Naive thymus-derived CD8-positive, alpha-beta T cell (primary cell): ENCODE measurements around the gene PDE10A. TPM values are rescaled to one million over a fixed set of nuclear protein-coding genes. Genes with fewer than 3 reads are reported as not detected.
"Not testable (repeated sequence)": the region's sequence is repeated elsewhere in the genome, so short reads cannot be mapped to it uniquely, and the experiment has no call there.

Experiments used
- ATAC-seq, 2 donors: fragments of 150-1000 bp; cut with Tn5 transposase in 1 of 2; sonication (Bioruptor Pico), chemical (Tn5 transposase) in 1 of 2; 1 replicate in 1 of 2; 2 replicates in 1 of 2; pipeline ENCODE4 v1.10.0; 2021; ENCODE audit warnings: mild to moderate bottlenecking in 2 of 2, moderate library complexity in 2 of 2
- POLR2A ChIA-PET: fragments of 350-600 bp; sonication (Branson Sonifier 250); formaldehyde crosslinking; loops from one replicate; lab custom pipeline; 2021; ENCODE audit warnings: antibody characterized with exemption; lab: Charles Lee
- DNase-seq, 10 donors: peaks; one replicate each; pipeline versions ENCODE4 v3.0.0 to v3.0.0-alpha.2; 2020 to 2022
- H3K27ac Mint-ChIP-seq, 10 donors: one replicate each; pipeline ENCODE4 v1.8.0; 2020 to 2022; ENCODE audit warnings: mild to moderate bottlenecking in 10 of 10, mixed read lengths in 10 of 10, moderate library complexity in 4 of 10, inconsistent platforms in 1 of 10
- H3K27me3 Mint-ChIP-seq, 5 donors: one replicate each; pipeline ENCODE4 v1.8.0; 2021 to 2022; ENCODE audit warnings: mixed read lengths in 5 of 5
- H3K36me3 Mint-ChIP-seq, 3 donors: one replicate each; pipeline ENCODE4 v1.8.0; 2020 to 2022; ENCODE audit warnings: mixed read lengths in 3 of 3, mild to moderate bottlenecking in 2 of 3, inconsistent platforms in 1 of 3
- H3K4me1 Mint-ChIP-seq, 4 donors: one replicate each; pipeline ENCODE4 v1.8.0; 2021 to 2022; ENCODE audit warnings: mixed read lengths in 4 of 4
- H3K4me3 Mint-ChIP-seq, 10 donors: one replicate each; pipeline ENCODE4 v1.8.0; 2020 to 2022; ENCODE audit warnings: mild to moderate bottlenecking in 10 of 10, mixed read lengths in 10 of 10, moderate library complexity in 6 of 10, inconsistent platforms in 1 of 10
- H3K9me3 Mint-ChIP-seq, 9 donors: one replicate each; pipeline ENCODE4 v1.8.0; 2020 to 2022; ENCODE audit warnings: mixed read lengths in 9 of 9, mild to moderate bottlenecking in 3 of 9, inconsistent platforms in 1 of 9, moderate library complexity in 1 of 9
- polyA plus RNA-seq, 3 donors: library from polyadenylated mRNA; unstranded; fragments of 300-500 nt; fragmentation: Illumina TruSeq; gene quantifications; one replicate each; pipeline ENCODE4 v1.2.3, GENCODE V29; 2021
- total RNA-seq, 8 experiments: library from RNA in 2 of 8; stranded (reverse) in 2 of 8; gene quantifications; one replicate each; pipeline ENCODE4 v1.2.3 and lab custom pipeline; 2021 to 2026

The PDE10A gene
- total and polyA plus RNA-seq, 5 experiments from 2014 or later, result not detected

GRCh38 chr6:165628955-165629354, 34.1 kb downstream of the PDE10A start:
- peaks cover 0 to 13% (median 0%) of the 10 kb centered on the region in 9 donors for H3K9me3 Mint-ChIP-seq
- no peak for ATAC-seq
- no peak overlapping the region for H3K4me3 Mint-ChIP-seq
- H3K27me3 Mint-ChIP-seq, result peaks cover 0 to 28% (median 4%) of the 10 kb centered on the region in 5 donors
- peaks cover 0 to under 1% (median 0%) of the 10 kb centered on the region in 4 donors for H3K4me1 Mint-ChIP-seq
- POLR2A ChIA-PET, result no interaction called here
- H3K27ac Mint-ChIP-seq, result no peak overlapping the region
- peaks cover 0 to 5% (median 2%) of the 10 kb centered on the region in 3 donors for H3K36me3 Mint-ChIP-seq
- DNase-seq, result no peak

GRCh38 chr6:165627366-165627765, 35.7 kb downstream of the PDE10A start:
- H3K9me3 Mint-ChIP-seq, result peaks cover 0 to 17% (median 1%) of the 10 kb centered on the region in 9 donors
- H3K27me3 Mint-ChIP-seq, result peaks cover 0 to 19% (median 0%) of the 10 kb centered on the region in 5 donors
- no peak overlapping the region for H3K4me3 Mint-ChIP-seq
- no peak for ATAC-seq
- POLR2A ChIA-PET, result no interaction called here
- no peaks in the 10 kb centered on the region for H3K4me1 Mint-ChIP-seq
- peaks cover 0 to 2% (median 0%) of the 10 kb centered on the region in 3 donors for H3K36me3 Mint-ChIP-seq
- no peak for DNase-seq
- H3K27ac Mint-ChIP-seq, result no peak overlapping the region

- Mint-ChIP-seq H3K4me1 (no peaks in the 10 kb centered on the region), H3K27me3 (peaks cover 0 to 19% (median 0%) of the 10 kb centered on the region in 5 donors), H3K27ac (no peak overlapping the region)
Observed at GRCh38 chr6:165626711-165627110, 36.3 kb downstream of the PDE10A start.

GRCh38 chr6:165624871-165625639, 38.0 kb downstream of the PDE10A start:
- no peak overlapping the region for H3K27ac Mint-ChIP-seq
- peaks cover 0 to 17% (median 1%) of the 10 kb centered on the region in 9 donors for H3K9me3 Mint-ChIP-seq
- DNase-seq (no peak), ATAC-seq (no peak)
- no peak overlapping the region for H3K4me3 Mint-ChIP-seq
- peaks cover 0 to 19% (median 0%) of the 10 kb centered on the region in 5 donors for H3K27me3 Mint-ChIP-seq
- POLR2A ChIA-PET, result no interaction called here
- H3K36me3 Mint-ChIP-seq, result peaks cover 0 to 2% (median 0%) of the 10 kb centered on the region in 3 donors
- H3K4me1 Mint-ChIP-seq, result no peaks in the 10 kb centered on the region

More at GRCh38 chr6:165626711-165627110, 36.3 kb downstream of the PDE10A start:
- H3K36me3 Mint-ChIP-seq, result peaks cover 0 to 2% (median 0%) of the 10 kb centered on the region in 3 donors
- H3K4me3 Mint-ChIP-seq, result no peak overlapping the region
- POLR2A ChIA-PET, result no interaction called here
- peaks cover 0 to 17% (median 1%) of the 10 kb centered on the region in 9 donors for H3K9me3 Mint-ChIP-seq
- DNase-seq (no peak), ATAC-seq (no peak)

GRCh38 chr6:165621940-165622339, 41.1 kb downstream of the PDE10A start:
- POLR2A ChIA-PET, result no interaction called here
- peaks cover 0 to 2% (median 0%) of the 10 kb centered on the region in 3 donors for H3K36me3 Mint-ChIP-seq

GRCh38 chr6:165618891-165619290, 44.1 kb downstream of the PDE10A start:
- H3K27me3 Mint-ChIP-seq, H3K4me3 Mint-ChIP-seq, ATAC-seq, H3K4me1 Mint-ChIP-seq, H3K36me3 Mint-ChIP-seq, DNase-seq, H3K9me3 Mint-ChIP-seq, POLR2A ChIA-PET, H3K27ac Mint-ChIP-seq: not testable (repeated sequence)

More at GRCh38 chr6:165621940-165622339, 41.1 kb downstream of the PDE10A start:
- no peaks in the 10 kb centered on the region for H3K4me1 Mint-ChIP-seq
- peaks cover 0 to 19% (median 0%) of the 10 kb centered on the region in 5 donors for H3K27me3 Mint-ChIP-seq
- ATAC-seq, result no peak
- DNase-seq, result no peak
- no peak overlapping the region for H3K27ac Mint-ChIP-seq
- H3K4me3 Mint-ChIP-seq, result no peak overlapping the region
- peaks cover 0 to 17% (median 1%) of the 10 kb centered on the region in 9 donors for H3K9me3 Mint-ChIP-seq

- no peak for ATAC-seq
- H3K36me3 Mint-ChIP-seq, result no peaks in the 10 kb centered on the region
- H3K4me3 Mint-ChIP-seq, result no peak overlapping the region
- no peak overlapping the region for H3K27ac Mint-ChIP-seq
- POLR2A ChIA-PET, result no interaction called here
- DNase-seq, result no peak
- peaks cover 0 to 7% (median 0%) of the 10 kb centered on the region in 9 donors for H3K9me3 Mint-ChIP-seq
- no peaks in the 10 kb centered on the region for H3K4me1 Mint-ChIP-seq
- H3K27me3 Mint-ChIP-seq, result peaks cover 0 to 8% (median 0%) of the 10 kb centered on the region in 5 donors
Observed at GRCh38 chr6:165618241-165618640, 44.8 kb downstream of the PDE10A start.

GRCh38 chr6:165617528-165617927, 45.5 kb downstream of the PDE10A start:
- ATAC-seq, result no peak
- POLR2A ChIA-PET, result no interaction called here
- no peak for DNase-seq
- no peak overlapping the region for H3K4me3 Mint-ChIP-seq
- H3K27me3 Mint-ChIP-seq, result peaks cover 0 to 8% (median 0%) of the 10 kb centered on the region in 5 donors
- peaks cover 0 to 7% (median 0%) of the 10 kb centered on the region in 9 donors for H3K9me3 Mint-ChIP-seq
- H3K36me3 Mint-ChIP-seq, result no peaks in the 10 kb centered on the region
- H3K4me1 Mint-ChIP-seq, result no peaks in the 10 kb centered on the region
- no peak overlapping the region for H3K27ac Mint-ChIP-seq

- Mint-ChIP-seq H3K27me3 (peaks cover 0 to 4% (median 0%) of the 10 kb centered on the region in 5 donors), H3K4me3 (no peak overlapping the region), H3K4me1 (no peaks in the 10 kb centered on the region), H3K27ac (no peak overlapping the region), H3K9me3 (peaks cover 0 to 7% (median 0%) of the 10 kb centered on the region in 9 donors), H3K36me3 (no peaks in the 10 kb centered on the region)
- DNase-seq (no peak), ATAC-seq (no peak)
- POLR2A ChIA-PET, result no interaction called here
Observed at GRCh38 chr6:165616116-165616515, 46.9 kb downstream of the PDE10A start.

GRCh38 chr6:165615636-165616035, 47.4 kb downstream of the PDE10A start:
- Mint-ChIP-seq H3K27me3 (peaks cover 0 to 4% (median 0%) of the 10 kb centered on the region in 5 donors), H3K4me3 (no peak overlapping the region), H3K27ac (no peak overlapping the region), H3K36me3 (no peaks in the 10 kb centered on the region), H3K4me1 (no peaks in the 10 kb centered on the region), H3K9me3 (peaks cover 0 to 7% (median 0%) of the 10 kb centered on the region in 9 donors)
- DNase-seq (no peak), ATAC-seq (no peak)
- POLR2A ChIA-PET, result no interaction called here

GRCh38 chr6:165611294-165611693, 51.7 kb downstream of the PDE10A start:
- POLR2A ChIA-PET, result no interaction called here
- no peak for DNase-seq
- ATAC-seq, result no peak
- H3K4me3 Mint-ChIP-seq, result no peak overlapping the region
- peaks cover 0 to 7% (median 2%) of the 10 kb centered on the region in 9 donors for H3K9me3 Mint-ChIP-seq
- H3K27ac Mint-ChIP-seq, result no peak overlapping the region
- H3K36me3 Mint-ChIP-seq, result no peaks in the 10 kb centered on the region
- no peaks in the 10 kb centered on the region for H3K4me1 Mint-ChIP-seq
- H3K27me3 Mint-ChIP-seq, result peaks cover 0 to 4% (median 0%) of the 10 kb centered on the region in 5 donors

GRCh38 chr6:165608577-165608976, 54.5 kb downstream of the PDE10A start:
- H3K9me3 Mint-ChIP-seq, H3K27ac Mint-ChIP-seq, H3K4me3 Mint-ChIP-seq, H3K27me3 Mint-ChIP-seq, ATAC-seq, POLR2A ChIA-PET, DNase-seq, H3K4me1 Mint-ChIP-seq, H3K36me3 Mint-ChIP-seq: not testable (repeated sequence)

GRCh38 chr6:165606740-165607008, 56.4 kb downstream of the PDE10A start:
- H3K4me3 Mint-ChIP-seq, result no peak overlapping the region
- H3K36me3 Mint-ChIP-seq, result no peaks in the 10 kb centered on the region
- DNase-seq (no peak), ATAC-seq (no peak)
- peaks cover 0 to 7% (median 0%) of the 10 kb centered on the region in 9 donors for H3K9me3 Mint-ChIP-seq
- no peaks in the 10 kb centered on the region for H3K27me3 Mint-ChIP-seq
- POLR2A ChIA-PET, result no interaction called here
- no peak overlapping the region for H3K27ac Mint-ChIP-seq
- H3K4me1 Mint-ChIP-seq, result no peaks in the 10 kb centered on the region
